NT2/D1 (cell line): ENCODE data around the gene HOXD8.

ENCODE experiments used
- SUZ12 ChIP-seq: IDR thresholded peaks from 2 replicates; pipeline ENCODE4 v1.6.1; 2011; ENCODE audit not compliant: insufficient read length, insufficient read depth; ENCODE audit errors: extremely low read depth
- YY1 ChIP-seq: IDR thresholded peaks from 2 replicates; pipeline ENCODE4 v1.6.1; 2011; ENCODE audit not compliant: insufficient read length, insufficient read depth
- ZNF274 ChIP-seq: IDR thresholded peaks from 2 replicates; pipeline ENCODE4 v1.6.1; 2011; ENCODE audit warnings: mild to moderate bottlenecking, low read depth, low read length

DNA sequence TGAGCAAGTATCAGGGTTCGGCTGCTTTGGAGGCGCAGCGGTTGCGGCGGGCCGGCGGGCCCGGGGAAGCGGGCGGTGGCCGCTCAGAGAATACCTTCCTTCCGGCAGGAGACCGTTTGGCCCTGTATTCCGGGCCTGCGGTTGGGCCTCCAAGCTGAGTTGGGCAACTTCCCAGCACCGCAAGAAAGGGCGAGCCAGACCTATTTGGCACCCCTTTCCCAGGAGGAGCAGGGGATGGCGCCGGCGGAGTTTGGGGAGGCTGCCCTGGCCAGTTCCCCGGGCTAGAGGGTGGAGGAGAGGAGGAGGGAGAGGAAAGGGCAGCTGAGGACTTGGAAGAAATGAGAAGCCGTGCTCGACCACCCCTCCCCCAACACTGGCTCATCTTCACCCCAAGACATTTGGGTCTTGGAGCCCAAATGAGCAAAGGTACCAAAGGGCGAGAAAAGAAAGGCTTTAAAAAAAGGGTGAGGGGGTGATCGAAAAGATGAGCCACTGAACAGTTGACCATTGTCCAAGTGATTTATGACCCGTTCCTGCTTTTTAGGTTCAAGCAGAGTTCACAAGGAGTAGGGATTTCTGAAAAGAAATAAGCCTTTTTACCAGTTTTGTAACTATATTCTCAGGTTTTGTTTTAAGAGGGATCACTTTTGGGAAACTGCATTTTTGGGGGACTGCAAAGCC lies 36.0 kb downstream of the HOXD8 start:
- no peak for TF ChIP-seq ZNF274
- TF ChIP-seq YY1: no peak
- no peak for TF ChIP-seq SUZ12
